H1 (cell line): ENCODE results near the gene C3AR1. TPM values are rescaled to one million over a fixed set of nuclear protein-coding genes. Genes with fewer than 3 reads are reported as not detected.

Source experiments
- CTCF ChIA-PET: fragments of 300-600 bp; sonication (Branson Sonifier 250); formaldehyde crosslinking; loops from one replicate; lab custom pipeline; 2021; ENCODE audit not compliant: partially characterized antibody; lab: Charles Lee
- POLR2A ChIA-PET: fragments of 300-600 bp; sonication (Branson Sonifier 250); formaldehyde crosslinking; loops from one replicate; lab custom pipeline; 2021; ENCODE audit warnings: inconsistent platforms; ENCODE audit not compliant: partially characterized antibody; lab: Charles Lee
- DNase-seq, 2 experiments: peaks; one replicate each; pipeline versions ENCODE4 v3.0.0 to v3.0.0-alpha.2; 2010 to 2022; ENCODE audit warnings: low spot score in 2 of 2, low read depth in 1 of 2, mixed read lengths in 1 of 2
- FAIRE-seq: peaks from 2 replicates; lab custom pipeline; 2011; peaks lifted over from hg19 to GRCh38; lab: Jason Lieb, UNC
- H2AFZ ChIP-seq: 2 replicates; pipeline ENCODE4 v1.8.1; 2012; ENCODE audit warnings: low read length, inconsistent platforms
- H2AK5ac ChIP-seq: 2 replicates; pipeline ENCODE4 v1.6.1; 2013; ENCODE audit warnings: low read depth, low read length
- H2BK120ac ChIP-seq: replicated peaks from 2 replicates; pipeline ENCODE3; 2013; ENCODE audit warnings: low read depth, low read length, inconsistent platforms
- H2BK12ac ChIP-seq: 2 replicates; pipeline ENCODE4 v1.6.1; 2013; ENCODE audit warnings: low read depth, low read length
- H2BK15ac ChIP-seq: 2 replicates; pipeline ENCODE4 v1.6.1; 2013; ENCODE audit warnings: low read length
- H2BK20ac ChIP-seq: 2 replicates; pipeline ENCODE4 v1.6.1; 2013; ENCODE audit warnings: low read length
- H2BK5ac ChIP-seq: 2 replicates; pipeline ENCODE4 v1.6.1; 2013; ENCODE audit warnings: low read depth, low read length
- H3K14ac ChIP-seq: 2 replicates; pipeline ENCODE4 v1.6.1; 2013; ENCODE audit warnings: inconsistent platforms; ENCODE audit not compliant: insufficient read length
- H3K18ac ChIP-seq: 2 replicates; pipeline ENCODE4 v1.6.1; 2013; ENCODE audit warnings: low read length; ENCODE audit errors: extremely low read depth
- H3K23ac ChIP-seq: 2 replicates; pipeline ENCODE4 v1.6.1; 2013; ENCODE audit warnings: inconsistent platforms; ENCODE audit not compliant: insufficient read length
- H3K23me2 ChIP-seq: 2 replicates; pipeline ENCODE4 v1.6.1; 2013; ENCODE audit warnings: low read depth, low read length
- H3K27ac ChIP-seq: 2 replicates; pipeline ENCODE4 v1.6.1; 2011; ENCODE audit warnings: low read depth, low read length, inconsistent platforms
- H3K27me3 ChIP-seq, 4 experiments: replicated peaks in 1 of 4; 1 replicate in 1 of 4; 2 replicates in 3 of 4; pipeline versions ENCODE4 v1.6.1 to v1.8.1; 2011 to 2013; ENCODE audit warnings: low read length in 3 of 4, mild to moderate bottlenecking in 3 of 4, inconsistent platforms in 2 of 4, mixed read lengths in 2 of 4, moderate library complexity in 1 of 4; ENCODE audit not compliant: control insufficient read depth in 3 of 4, insufficient read depth in 3 of 4; ENCODE audit errors: extremely low read depth in 1 of 4
- H3K36me3 ChIP-seq, 4 experiments: 2 replicates each; pipeline versions ENCODE4 v1.6.1 to v1.8.1; 2011 to 2013; ENCODE audit warnings: mild to moderate bottlenecking in 4 of 4, low read length in 3 of 4, moderate library complexity in 2 of 4, control low read depth in 1 of 4, inconsistent platforms in 1 of 4; ENCODE audit not compliant: insufficient read depth in 4 of 4, control insufficient read depth in 2 of 4
- H3K4ac ChIP-seq: replicated peaks from 2 replicates; pipeline ENCODE3; 2013; ENCODE audit warnings: low read length, low read depth, mixed read lengths, inconsistent platforms; ENCODE audit not compliant: insufficient read length
- H3K4me1 ChIP-seq, 4 experiments: replicated peaks in 1 of 4; 1 replicate in 1 of 4; 2 replicates in 3 of 4; pipeline versions ENCODE4 v1.6.1 to v1.8.1; 2011 to 2013; ENCODE audit warnings: low read length in 3 of 4, inconsistent platforms in 2 of 4, mixed read lengths in 1 of 4; ENCODE audit not compliant: insufficient read depth in 4 of 4, control insufficient read depth in 3 of 4
- H3K4me2 ChIP-seq, 2 experiments: 2 replicates each; pipeline versions ENCODE4 v1.6.1 to v1.8.1; 2011 to 2013; ENCODE audit warnings: low read depth in 2 of 2, low read length in 2 of 2, control low read depth in 1 of 2, inconsistent platforms in 1 of 2, mild to moderate bottlenecking in 1 of 2; ENCODE audit not compliant: insufficient read depth in 1 of 2
- H3K4me3 ChIP-seq, 4 experiments: fragments of 200-600, 300-600 bp in 1 of 4; sonication (generic), shearing (Covaris generic), sonication (Bioruptor Twin) in 1 of 4; 2 replicates each; pipeline versions ENCODE4 v1.5.1 to v1.8.1; 2011 to 2016; ENCODE audit warnings: low read length in 4 of 4, low read depth in 3 of 4, control low read depth in 2 of 4, inconsistent platforms in 2 of 4, mild to moderate bottlenecking in 2 of 4, mixed read lengths in 1 of 4, moderate library complexity in 1 of 4; ENCODE audit not compliant: insufficient read depth in 2 of 4; ENCODE audit errors: extremely low read depth in 1 of 4
- H3K56ac ChIP-seq: replicated peaks from 2 replicates; pipeline ENCODE3; 2013; ENCODE audit warnings: low read depth, mild to moderate bottlenecking, mixed read lengths, low read length, inconsistent platforms; ENCODE audit not compliant: insufficient read length
- H3K79me1 ChIP-seq: 2 replicates; pipeline ENCODE4 v1.6.1; 2013; ENCODE audit warnings: low read depth, low read length, control low read depth
- H3K79me2 ChIP-seq, 2 experiments: 2 replicates each; pipeline versions ENCODE4 v1.6.1 to v1.8.1; 2012 to 2013; ENCODE audit warnings: low read length in 2 of 2, mild to moderate bottlenecking in 2 of 2, inconsistent platforms in 1 of 2; ENCODE audit not compliant: insufficient read depth in 2 of 2, control insufficient read depth in 1 of 2
- H3K9ac ChIP-seq, 4 experiments: replicated peaks in 1 of 4; 1 replicate in 1 of 4; 2 replicates in 3 of 4; pipeline versions ENCODE4 v1.6.1 to v1.8.1; 2011 to 2013; ENCODE audit warnings: low read depth in 3 of 4, low read length in 3 of 4, control low read depth in 2 of 4, mild to moderate bottlenecking in 2 of 4, moderate library complexity in 2 of 4, inconsistent platforms in 1 of 4; ENCODE audit errors: extremely low read depth in 1 of 4
- H3K9me3 ChIP-seq, 2 experiments: 2 replicates each; pipeline versions ENCODE4 v1.6.1 to v1.8.1; 2012 to 2013; ENCODE audit warnings: mild to moderate bottlenecking in 2 of 2, moderate library complexity in 2 of 2, control low read depth in 1 of 2, inconsistent platforms in 1 of 2, low read depth in 1 of 2, low read length in 1 of 2, mixed read lengths in 1 of 2; ENCODE audit not compliant: insufficient read depth in 2 of 2
- H4K20me1 ChIP-seq, 2 experiments: replicated peaks in 1 of 2; 2 replicates each; pipeline versions ENCODE3 to v1.8.1; 2011 to 2013; ENCODE audit warnings: inconsistent platforms in 2 of 2, low read length in 2 of 2, mild to moderate bottlenecking in 1 of 2; ENCODE audit not compliant: insufficient read depth in 2 of 2, control insufficient read depth in 1 of 2
- H4K5ac ChIP-seq: 2 replicates; pipeline ENCODE4 v1.6.1; 2013; ENCODE audit warnings: low read length, low read depth, mixed read lengths, inconsistent platforms; ENCODE audit not compliant: insufficient read length
- H4K8ac ChIP-seq: 2 replicates; pipeline ENCODE4 v1.8.0; 2013; ENCODE audit warnings: mild to moderate bottlenecking, moderate library complexity, low read length, inconsistent platforms; ENCODE audit not compliant: insufficient read depth; ENCODE audit errors: extremely low read depth
- H4K91ac ChIP-seq: replicated peaks from 2 replicates; pipeline ENCODE3; 2013; ENCODE audit warnings: low read length, mixed read lengths, inconsistent platforms; ENCODE audit not compliant: insufficient read length
- ATF3 ChIP-seq: IDR thresholded peaks from 2 replicates; pipeline ENCODE4 v1.6.1; 2011; ENCODE audit warnings: low read depth, mild to moderate bottlenecking, low read length; ENCODE audit not compliant: insufficient read depth
- SIN3A ChIP-seq, 2 experiments: IDR thresholded peaks in 1 of 2; conservative IDR thresholded peaks in 1 of 2; 2 replicates each; pipeline ENCODE4 v1.6.1; 2011 to 2012; ENCODE audit warnings: low read length in 2 of 2, improper control_type of control experiment in 1 of 2, low read depth in 1 of 2, mild to moderate bottlenecking in 1 of 2
- SP1 ChIP-seq: IDR thresholded peaks from 2 replicates; pipeline ENCODE4 v1.6.1; 2011; ENCODE audit warnings: low read depth, low read length
- SP4 ChIP-seq: IDR thresholded peaks from 2 replicates; pipeline ENCODE4 v1.6.1; 2012; ENCODE audit warnings: low read length, inconsistent platforms
- USF2 ChIP-seq: IDR thresholded peaks from 2 replicates; pipeline ENCODE4 v1.6.1; 2011; ENCODE audit warnings: low read length, improper control_type of control experiment
- YY1 ChIP-seq: IDR thresholded peaks from 2 replicates; pipeline ENCODE4 v1.6.1; 2011; ENCODE audit warnings: low read depth, mild to moderate bottlenecking, low read length
- WGBS, 2 experiments: shearing (Covaris generic) in 1 of 2; methylation state at CpG; one replicate each; pipeline versions ENCODE4 v1.1.6 to v1.1.7; 2013 to 2015; ENCODE audit warnings: low lambda C conversion rate in 2 of 2, mixed read lengths in 2 of 2, inconsistent platforms in 1 of 2, low coverage in 1 of 2, missing lambda C conversion rate in 1 of 2; ENCODE audit not compliant: insufficient replicate concordance in 2 of 2, insufficient coverage in 1 of 2, insufficient read length in 1 of 2; ENCODE audit errors: extremely low coverage in 1 of 2, missing lambda C conversion rate in 1 of 2; 5-methylcytosine and 5-hydroxymethylcytosine counted together
- polyA plus RNA-seq, 7 experiments: library from polyadenylated mRNA; depleted of rRNA in 3 of 7; stranded (reverse) in 5 of 7; unstranded in 2 of 7; fragments of >200 nt in 5 of 7; fragments of 200-250 nt in 2 of 7; gene quantifications; 1 replicate in 5 of 7; 2 replicates in 1 of 7; 4 replicates in 1 of 7; pipeline versions ENCODE4 v1.2.1 to v1.2.3, GENCODE V29; 2011 to 2013; ENCODE audit warnings: missing spikeins in 2 of 7, mixed read lengths in 2 of 7
- total RNA-seq: library from RNA; stranded (reverse); fragmentation: NEBNext Ultra II Directional; extraction: Animal tissue kit (Norgen Biotek cat#: 25700); gene quantifications from 2 replicates; pipeline ENCODE4 v1.2.1, GENCODE V29; 2021

C3AR1 gene
- total and polyA plus RNA-seq, 2 of the 8 experiments (the other 6 are each of a cell fraction or from before 2014, with no cell fraction given), result not detected

- Histone ChIP-seq H2AFZ (no peak overlapping the region), H4K20me1 (no peaks in the 10 kb centered on the region), H3K27me3 (no peaks in the 10 kb centered on the region), H3K4me3 (no peak overlapping the region), H3K79me1 (no peaks in the 10 kb centered on the region), H3K4me2 (no peak overlapping the region), H3K79me2 (no peaks in the 10 kb centered on the region), H3K14ac (no peak overlapping the region), H3K9me3 (no peaks in the 10 kb centered on the region), H2BK5ac (no peak overlapping the region), H3K23me2 (no peaks in the 10 kb centered on the region), H4K8ac (no peak overlapping the region), H3K18ac (no peak overlapping the region), H2BK20ac (no peak overlapping the region), H3K4me1 (no peaks in the 10 kb centered on the region), H3K27ac (no peak overlapping the region), H2AK5ac (no peak overlapping the region), H3K23ac (no peak overlapping the region), H4K91ac (no peak overlapping the region), H2BK15ac (no peak overlapping the region), H3K56ac (no peak overlapping the region)
- no peak for FAIRE-seq
- POLR2A ChIA-PET, result no interaction called here
- 92% methylated on average over 7 of the region's 7 CpGs; no CpG with 5 or more reads in 1 of the 2 experiments for WGBS, 2 experiments
- TF ChIP-seq SP1, result no peak
- no peak for TF ChIP-seq SP4
- no peak for TF ChIP-seq YY1
- no peak for TF ChIP-seq ATF3
- no peak for TF ChIP-seq SIN3A (conservative IDR thresholded peaks at IDR 0.05 in 1 of 2, IDR thresholded peaks at IDR 0.05 in 1 of 2; ENCODE audit: low read depth in 1 of 2, low read length in 2 of 2)
- TF ChIP-seq USF2, result no peak
- TF ChIP-seq, all 59 proteins: peak for 0
- Histone ChIP-seq H3K9ac (no peak overlapping the region; a peak in 1 of 7 replicates), H4K5ac (no peak overlapping the region), H2BK120ac (no peak overlapping the region), H3K4ac (no peak overlapping the region), H2BK12ac (no peak overlapping the region), H3K36me3 (peaks cover 0 to 20% (median 9%) of the 10 kb centered on the region in 4 experiments; a peak in 6 of 8 replicates)
- CTCF ChIA-PET, result interaction anchor here (0.7 to 5.9 kb wide), 4 partner anchors 13 to 46 kb away, joined by 3 to 27 read pairs (median 4); no protein-coding TSS in a partner anchor
- DNase-seq, result no peak
Observed at GRCh38 chr12:8052679-8053078, 13.5 kb downstream of the C3AR1 start.
